Sigmoid colon (tissue), 7 donors: Measurements from ENCODE around the gene CDK8. TPM values are rescaled to one million over a fixed set of nuclear protein-coding genes. Genes with fewer than 3 reads are reported as not detected.
"Not testable (repeated sequence)": the region's sequence is repeated elsewhere in the genome, so short reads cannot be mapped to it uniquely, and the experiment has no call there.

ENCODE experiments used
- DNase-seq: peaks from one replicate; pipeline ENCODE4 v3.0.0-alpha.2; 2019
- H3K27ac ChIP-seq, 4 donors: fragments of 200-600 bp; sonication (generic); one replicate each; pipeline ENCODE4 v1.5.1; 2016 to 2019; ENCODE audit warnings: mild to moderate bottlenecking in 1 of 4
- H3K27me3 ChIP-seq, 3 donors: fragments of 200-600 bp; sonication (generic); one replicate each; pipeline ENCODE4 v1.5.1; 2019; ENCODE audit warnings: mild to moderate bottlenecking in 1 of 3
- H3K36me3 ChIP-seq, 4 donors: fragments of 200-600 bp; sonication (generic); one replicate each; pipeline ENCODE4 v1.5.1; 2016 to 2019
- H3K4me1 ChIP-seq, 4 donors: fragments of 200-600 bp; sonication (generic); one replicate each; pipeline ENCODE4 v1.5.1; 2017 to 2019
- H3K4me3 ChIP-seq, 4 donors: fragments of 200-600 bp; sonication (generic); one replicate each; pipeline ENCODE4 v1.5.1; 2017 to 2019; ENCODE audit warnings: mild to moderate bottlenecking in 2 of 4, moderate library complexity in 1 of 4
- H3K9me3 ChIP-seq, 4 donors: fragments of 200-600 bp in 3 of 4; sonication (generic) in 3 of 4; one replicate each; pipeline versions ENCODE4 v1.5.1 to v1.6.1; 2013 to 2019
- EP300 ChIP-seq, 4 donors: sonication (generic); formaldehyde crosslinking; IDR thresholded peaks; one replicate each; pipeline ENCODE4 v1.6.1; 2017; ENCODE audit warnings: antibody characterized with exemption in 4 of 4
- POLR2A ChIP-seq, 2 donors: fragments of 450-650 bp; IDR thresholded peaks; one replicate each; pipeline ENCODE4 v1.6.1; 2016; ENCODE audit warnings: antibody characterized with exemption in 2 of 2, mild to moderate bottlenecking in 2 of 2, moderate library complexity in 2 of 2
- POLR2AphosphoS5 ChIP-seq, 4 donors: sonication (generic); formaldehyde crosslinking; IDR thresholded peaks; one replicate each; pipeline ENCODE4 v1.6.1; 2017; ENCODE audit warnings: antibody characterized with exemption in 4 of 4
- WGBS, 2 donors: extraction: QIAGEN DNeasy Blood & Tissue Kit; methylation state at CpG; one replicate each; pipeline ENCODE4 v1.1.7; 2013; 5-methylcytosine and 5-hydroxymethylcytosine counted together
- intact Hi-C: fragments of 100-400 bp; cut with DNase I; formaldehyde crosslinking; loops from one replicate; pipeline ENCODE4 v1.15.1; 2023
- polyA plus RNA-seq, 3 donors: library from polyadenylated mRNA; stranded (reverse); fragments of 200-250 nt; gene quantifications; one replicate each; pipeline ENCODE4 v1.2.3, GENCODE V29; 2013
- total RNA-seq, 4 donors: library from RNA; depleted of rRNA; stranded (reverse); fragments of >200 nt; gene quantifications; one replicate each; pipeline ENCODE4 v1.1.0, GENCODE V29; 2016
- TF ChIP-seq, protein P1 (sequence below), 4 experiments: fragments of 450-650 bp in 3 of 4; fragments of 200-600 bp in 1 of 4; IDR thresholded peaks; one replicate each; pipeline ENCODE4 v1.5.1; 2016 to 2019; ENCODE audit warnings: antibody characterized with exemption in 4 of 4, mild to moderate bottlenecking in 3 of 4, moderate library complexity in 2 of 4
- donor health status: healthy with polysubstance abuse.
- donor health status: Bipolar disorder and iron deficiency.
- donor health status: healthy.

The CDK8 gene
- total and polyA plus RNA-seq, 7 donors, result 10.8 to 78.6 (median 42.3) TPM

DNA sequence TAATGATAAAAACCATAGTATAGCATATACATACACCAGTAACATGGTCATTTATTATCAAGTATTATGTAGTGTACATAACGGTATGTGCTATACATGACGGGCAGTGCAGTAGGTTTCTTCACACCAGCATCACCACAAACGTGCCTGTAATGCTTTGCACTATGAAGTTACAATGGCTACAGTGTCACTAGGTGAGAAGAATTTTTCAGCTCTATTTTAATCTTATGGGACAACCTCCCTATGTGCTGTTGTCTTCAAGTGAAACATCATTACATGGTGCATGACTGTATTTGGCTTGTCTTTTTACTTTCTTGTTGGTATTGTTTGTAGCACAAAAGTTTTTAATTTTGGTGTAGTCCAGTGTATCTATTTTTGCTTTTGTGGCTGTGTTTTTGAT is 18.7 kb downstream of the CDK8 start:
- TF ChIP-seq, protein P1, sequence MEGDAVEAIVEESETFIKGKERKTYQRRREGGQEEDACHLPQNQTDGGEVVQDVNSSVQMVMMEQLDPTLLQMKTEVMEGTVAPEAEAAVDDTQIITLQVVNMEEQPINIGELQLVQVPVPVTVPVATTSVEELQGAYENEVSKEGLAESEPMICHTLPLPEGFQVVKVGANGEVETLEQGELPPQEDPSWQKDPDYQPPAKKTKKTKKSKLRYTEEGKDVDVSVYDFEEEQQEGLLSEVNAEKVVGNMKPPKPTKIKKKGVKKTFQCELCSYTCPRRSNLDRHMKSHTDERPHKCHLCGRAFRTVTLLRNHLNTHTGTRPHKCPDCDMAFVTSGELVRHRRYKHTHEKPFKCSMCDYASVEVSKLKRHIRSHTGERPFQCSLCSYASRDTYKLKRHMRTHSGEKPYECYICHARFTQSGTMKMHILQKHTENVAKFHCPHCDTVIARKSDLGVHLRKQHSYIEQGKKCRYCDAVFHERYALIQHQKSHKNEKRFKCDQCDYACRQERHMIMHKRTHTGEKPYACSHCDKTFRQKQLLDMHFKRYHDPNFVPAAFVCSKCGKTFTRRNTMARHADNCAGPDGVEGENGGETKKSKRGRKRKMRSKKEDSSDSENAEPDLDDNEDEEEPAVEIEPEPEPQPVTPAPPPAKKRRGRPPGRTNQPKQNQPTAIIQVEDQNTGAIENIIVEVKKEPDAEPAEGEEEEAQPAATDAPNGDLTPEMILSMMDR (IDR thresholded peaks at IDR 0.05), result no peak
- TF ChIP-seq EP300 (IDR thresholded peaks at IDR 0.05), result no peak
- no peak for TF ChIP-seq POLR2A (IDR thresholded peaks at IDR 0.05)
- no peak for TF ChIP-seq POLR2AphosphoS5 (IDR thresholded peaks at IDR 0.05)

GRCh38 chr13:26280295-26280694 is 26.4 kb downstream of the CDK8 start:
- TF ChIP-seq POLR2AphosphoS5 (IDR thresholded peaks at IDR 0.05) (no peak), EP300 (IDR thresholded peaks at IDR 0.05) (no peak)
- TF ChIP-seq, protein P1 (IDR thresholded peaks at IDR 0.05), result no peak
- Histone ChIP-seq H3K4me3 (no peak overlapping the region), H3K9me3 (no peaks in the 10 kb centered on the region), H3K4me1 (peaks cover 0 to 25% (median 11%) of the 10 kb centered on the region in 4 donors), H3K27ac (no peak overlapping the region), H3K36me3 (peaks cover 0 to 5% (median 0%) of the 10 kb centered on the region in 4 donors), H3K27me3 (no peaks in the 10 kb centered on the region)
- DNase-seq, result no peak
- intact Hi-C loops, result no loop called here
- 95 to 97% methylated on average over 2 of the region's 2 CpGs for WGBS, 2 donors

More for the DNA sequence above, 18.7 kb downstream of the CDK8 start:
- Histone ChIP-seq H3K9me3 (no peaks in the 10 kb centered on the region), H3K27ac (no peak overlapping the region), H3K4me1 (peaks cover 0 to 69% (median 32%) of the 10 kb centered on the region in 4 donors), H3K4me3 (no peak overlapping the region), H3K36me3 (no peaks in the 10 kb centered on the region), H3K27me3 (no peaks in the 10 kb centered on the region)
- 82 to 90% methylated on average over 3 of the region's 3 CpGs for WGBS, 2 donors
- no peak for DNase-seq
- intact Hi-C loops, result no loop called here

DNA sequence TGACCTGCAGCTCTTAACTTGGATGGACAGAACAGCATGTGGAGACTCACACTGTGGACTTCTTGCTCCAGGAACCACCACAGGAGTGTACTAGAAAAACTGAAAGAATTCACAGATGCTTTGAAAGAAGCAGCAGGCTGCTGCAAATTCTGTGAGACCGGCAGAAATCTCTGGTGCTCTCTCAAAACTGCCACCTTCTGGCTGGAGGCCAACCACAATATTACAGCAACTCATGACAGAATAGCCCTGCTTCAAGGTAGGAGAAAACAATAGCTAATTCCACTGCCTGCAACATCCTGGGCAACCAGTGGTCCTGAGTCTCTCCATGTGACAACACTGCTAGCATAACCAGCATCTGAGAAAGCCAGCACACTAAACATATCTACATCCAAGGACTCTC is 26.9 kb downstream of the CDK8 start:
- Histone ChIP-seq H3K36me3 (peaks cover 0 to 5% (median 0%) of the 10 kb centered on the region in 4 donors), H3K4me1 (peaks cover 0 to 23% (median 11%) of the 10 kb centered on the region in 4 donors), H3K4me3 (no peak overlapping the region), H3K9me3 (no peaks in the 10 kb centered on the region), H3K27ac (no peak overlapping the region), H3K27me3 (no peaks in the 10 kb centered on the region)
- intact Hi-C loops, result no loop called here
- WGBS, 2 donors, result 84 to 92% methylated on average over 1 of the region's 1 CpG
- DNase-seq, result no peak
- TF ChIP-seq POLR2A (IDR thresholded peaks at IDR 0.05) (no peak), POLR2AphosphoS5 (IDR thresholded peaks at IDR 0.05) (no peak), EP300 (IDR thresholded peaks at IDR 0.05) (no peak)
- TF ChIP-seq, protein P1 (IDR thresholded peaks at IDR 0.05), result no peak

GRCh38 chr13:26285911-26286310 is 32.0 kb downstream of the CDK8 start:
- WGBS, 2 donors, result 46 to 47% methylated on average over 2 of the region's 2 CpGs
- H3K27ac ChIP-seq, intact Hi-C loops, H3K36me3 ChIP-seq, H3K9me3 ChIP-seq, DNase-seq, H3K27me3 ChIP-seq, H3K4me1 ChIP-seq, H3K4me3 ChIP-seq: not testable (repeated sequence)

DNA sequence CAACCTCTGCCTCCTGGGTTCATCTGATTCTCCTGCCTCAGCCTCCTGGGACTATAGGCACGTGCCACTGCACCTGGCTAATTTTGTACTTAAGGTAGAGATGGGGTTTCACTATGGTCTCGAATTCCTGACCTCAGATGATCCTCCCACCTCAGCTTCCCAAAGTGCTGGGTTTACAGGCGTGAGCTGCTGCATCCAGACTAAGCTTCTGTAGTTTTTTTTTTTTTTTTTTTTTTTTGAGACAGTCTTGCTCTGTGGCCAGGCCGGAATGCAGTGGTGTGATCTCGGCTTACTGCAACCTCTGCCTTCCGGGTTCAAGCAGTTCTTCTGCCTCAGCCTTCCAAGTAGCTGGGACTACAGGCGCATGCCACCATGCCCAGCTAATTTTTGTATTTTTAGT is 34.9 kb downstream of the CDK8 start:
- H3K27me3 ChIP-seq, intact Hi-C loops, H3K4me1 ChIP-seq, H3K27ac ChIP-seq, DNase-seq, H3K9me3 ChIP-seq, H3K4me3 ChIP-seq, H3K36me3 ChIP-seq: not testable (repeated sequence)
- 97% methylated on average over 7 of the region's 7 CpGs for WGBS, 2 donors

DNA sequence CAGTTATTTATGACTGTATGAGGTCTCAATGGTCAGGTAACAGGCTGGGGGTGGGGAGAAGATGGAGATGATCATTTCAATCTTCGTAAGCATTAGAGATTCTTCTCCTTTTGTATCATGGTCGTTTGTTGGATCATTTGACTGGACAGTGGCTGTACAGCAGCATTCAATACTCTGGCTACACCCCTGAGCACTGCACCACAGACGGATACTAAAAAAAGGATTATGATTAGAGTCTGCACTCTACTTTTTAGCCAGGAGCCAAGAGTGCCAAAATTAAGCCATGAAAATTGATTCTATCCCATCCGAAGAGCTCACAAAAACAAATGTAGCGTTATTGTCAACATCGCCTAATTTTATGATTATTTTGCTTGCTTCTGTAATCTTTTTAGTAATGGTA is 41.9 kb downstream of the CDK8 start:
- Histone ChIP-seq H3K4me1 (peaks cover 0 to 42% (median 26%) of the 10 kb centered on the region in 4 donors), H3K27ac (no peak overlapping the region), H3K36me3 (no peaks in the 10 kb centered on the region), H3K9me3 (no peaks in the 10 kb centered on the region), H3K27me3 (no peaks in the 10 kb centered on the region), H3K4me3 (no peak overlapping the region)
- DNase-seq, result no peak
- TF ChIP-seq POLR2A (IDR thresholded peaks at IDR 0.05) (no peak), EP300 (IDR thresholded peaks at IDR 0.05) (no peak), POLR2AphosphoS5 (IDR thresholded peaks at IDR 0.05) (no peak)
- TF ChIP-seq, protein P1 (IDR thresholded peaks at IDR 0.05), result no peak
- intact Hi-C loops, result no loop called here
- WGBS, 2 donors, result 92 to 94% methylated on average over 6 of the region's 6 CpGs
